H7 (cell line): ENCODE results near the gene GRIN2D. TPM values are rescaled to one million over a fixed set of nuclear protein-coding genes. Genes with fewer than 3 reads are reported as not detected.
"Not testable (repeated sequence)": the region's sequence is repeated elsewhere in the genome, so short reads cannot be mapped to it uniquely, and the experiment has no call there.

Experiments used
- DNase-seq: peaks from one replicate; pipeline ENCODE4 v3.0.0; 2012
- H3K27me3 ChIP-seq: 2 replicates; pipeline ENCODE4 v1.6.0; 2011; ENCODE audit warnings: mild to moderate bottlenecking, low read length; ENCODE audit not compliant: control insufficient read depth, insufficient read depth
- H3K36me3 ChIP-seq: replicated peaks from 2 replicates; pipeline ENCODE4 v1.5.1; 2011; ENCODE audit warnings: low read length; ENCODE audit not compliant: control insufficient read depth, insufficient read depth
- H3K4me3 ChIP-seq: 2 replicates; pipeline ENCODE4 v1.5.1; 2011; ENCODE audit warnings: low read depth, mild to moderate bottlenecking, control low read depth, low read length, moderate library complexity; ENCODE audit not compliant: insufficient read depth
- total RNA-seq: library from RNA; depleted of rRNA; stranded (reverse); fragments of >200 nt; shearing (Covaris generic); gene quantifications from 2 replicates; pipeline ENCODE4 v1.2.3, GENCODE V29; 2014

GRIN2D gene
- total RNA-seq, 1 experiment from 2014 or later, result 4.8 TPM

DNA sequence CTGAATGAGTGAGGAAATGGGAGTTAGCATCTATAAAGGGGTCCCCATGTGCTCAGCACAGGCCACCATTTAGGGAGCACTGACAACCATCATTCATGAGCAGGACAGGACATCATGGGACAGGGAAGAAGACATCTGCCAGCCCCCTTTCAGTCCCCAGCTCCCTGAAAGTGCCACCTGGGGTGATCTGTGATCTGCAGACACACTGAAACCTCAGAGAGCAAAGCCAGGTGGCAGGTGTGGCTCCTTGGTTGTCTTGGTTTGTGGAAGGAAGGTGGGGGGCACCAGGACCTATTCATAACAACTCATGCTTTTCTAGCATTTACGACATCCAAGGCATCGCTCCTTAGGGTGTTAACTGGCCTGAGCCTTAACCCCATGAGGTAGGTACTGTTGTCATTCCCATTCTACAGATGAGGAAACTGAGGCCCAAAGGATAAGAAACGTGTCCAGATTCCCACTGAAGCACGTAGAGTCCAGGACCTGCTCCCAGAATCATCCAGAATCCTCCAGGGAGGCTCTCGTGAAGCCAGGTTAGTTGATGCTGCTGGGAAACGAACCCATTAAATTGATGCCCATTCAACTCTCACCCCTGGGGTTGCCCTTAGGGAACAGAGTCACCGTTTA is 7.9 kb upstream of the GRIN2D start:
- Histone ChIP-seq H3K27me3 (no peaks in the 10 kb centered on the region), H3K36me3 (peaks cover 46% of the 10 kb centered on the region), H3K4me3 (no peak overlapping the region)
- DNase-seq, result no peak

- Histone ChIP-seq H3K36me3 (peaks cover 46% of the 10 kb centered on the region), H3K27me3 (no peaks in the 10 kb centered on the region), H3K4me3 (no peak overlapping the region)
- DNase-seq, result no peak
Observed at GRCh38 chr19:48386981-48387380, 6.5 kb upstream of the GRIN2D start.

DNA sequence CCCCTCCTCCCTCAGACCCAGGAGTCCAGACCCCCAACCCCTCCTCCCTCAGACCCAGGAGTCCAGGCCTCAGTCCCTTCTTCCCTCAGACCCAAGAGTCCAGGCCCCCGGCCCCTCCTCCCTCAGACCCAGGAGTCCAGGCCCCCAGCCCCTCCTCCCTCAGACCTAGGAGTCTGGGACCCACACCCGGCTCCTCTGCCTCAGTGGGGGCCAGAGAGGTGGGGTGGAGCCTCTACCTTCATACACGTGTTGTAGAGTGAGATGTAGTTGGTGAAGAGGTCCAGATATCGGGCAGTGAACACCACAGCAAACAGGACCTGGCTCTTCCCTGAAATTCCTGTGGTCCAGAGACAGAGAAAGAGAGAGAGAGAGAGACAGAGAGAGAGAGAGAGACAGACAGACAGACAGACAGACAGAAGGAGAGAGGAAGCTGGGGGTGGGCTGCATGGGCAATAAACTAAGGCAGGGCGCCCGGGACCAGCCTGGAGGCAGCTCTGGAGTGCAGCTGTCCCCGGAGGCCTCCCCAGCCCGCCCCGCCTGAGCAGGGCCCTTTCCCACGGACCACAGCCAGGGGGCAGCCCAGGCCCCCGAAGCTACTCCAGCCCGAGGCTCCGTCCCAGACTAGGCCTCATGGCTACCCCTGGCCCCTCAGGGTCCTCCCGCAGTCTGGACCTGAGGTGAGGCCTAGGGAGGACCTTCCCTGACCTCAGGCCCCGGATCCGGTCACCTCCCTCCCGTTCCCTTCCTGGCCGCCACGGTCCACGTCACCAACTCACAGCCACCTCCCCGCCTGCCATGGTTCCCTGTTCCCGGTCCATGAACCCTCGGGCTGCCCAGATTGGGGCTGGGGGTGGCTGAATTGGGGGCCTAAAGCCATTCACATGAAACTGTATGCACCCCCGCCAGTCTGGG is 3.0 kb upstream of the GRIN2D start:
- peak overlapping the region; percentile 96 for H3K4me3 ChIP-seq

GRCh38 chr19:48391100-48392005 is 2.1 kb upstream of the GRIN2D start, which contains the start of gene KDELR1:
Gene KDELR1 (minus strand): TSS chr19:48391551. CDS start chr19:48391358, 193 bp downstream.
- peak within 1 kb of the TSS; percentile 96 for H3K4me3 ChIP-seq
- peak; percentile 98 for DNase-seq

More for the DNA sequence above, 3.0 kb upstream of the GRIN2D start:
- H3K36me3 ChIP-seq, result peaks cover 26% of the 10 kb centered on the region
- peak; percentile 92 for DNase-seq
- H3K27me3 ChIP-seq, result peaks cover 26% of the 10 kb centered on the region

DNA sequence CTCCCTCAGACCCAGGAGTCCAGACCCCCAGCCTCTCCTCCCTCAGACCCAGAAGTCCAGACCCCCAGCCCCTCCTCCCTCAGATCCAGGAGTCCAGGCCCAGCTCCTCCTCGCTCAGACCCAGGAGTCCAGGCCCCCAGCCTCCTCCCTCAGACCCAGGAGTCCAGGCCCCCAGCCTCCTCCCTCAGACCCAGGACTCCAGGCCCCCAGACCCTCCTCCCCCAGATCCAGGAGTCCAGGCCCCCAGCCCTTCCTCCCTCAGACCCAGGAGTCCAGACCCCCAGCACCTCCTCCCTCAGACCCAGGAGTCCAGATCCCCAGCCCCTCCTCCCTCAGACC is 1.5 kb upstream of the GRIN2D start:
- H3K4me3 ChIP-seq, DNase-seq: not testable (repeated sequence)
- H3K36me3 ChIP-seq, result peaks cover 17% of the 10 kb centered on the region
- H3K27me3 ChIP-seq, result peaks cover 42% of the 10 kb centered on the region

More at GRCh38 chr19:48391100-48392005, 2.1 kb upstream of the GRIN2D start, which contains the start of gene KDELR1:
- Histone ChIP-seq H3K27me3 (peaks cover 35% of the 10 kb centered on the region), H3K36me3 (peaks cover 21% of the 10 kb centered on the region)

DNA sequence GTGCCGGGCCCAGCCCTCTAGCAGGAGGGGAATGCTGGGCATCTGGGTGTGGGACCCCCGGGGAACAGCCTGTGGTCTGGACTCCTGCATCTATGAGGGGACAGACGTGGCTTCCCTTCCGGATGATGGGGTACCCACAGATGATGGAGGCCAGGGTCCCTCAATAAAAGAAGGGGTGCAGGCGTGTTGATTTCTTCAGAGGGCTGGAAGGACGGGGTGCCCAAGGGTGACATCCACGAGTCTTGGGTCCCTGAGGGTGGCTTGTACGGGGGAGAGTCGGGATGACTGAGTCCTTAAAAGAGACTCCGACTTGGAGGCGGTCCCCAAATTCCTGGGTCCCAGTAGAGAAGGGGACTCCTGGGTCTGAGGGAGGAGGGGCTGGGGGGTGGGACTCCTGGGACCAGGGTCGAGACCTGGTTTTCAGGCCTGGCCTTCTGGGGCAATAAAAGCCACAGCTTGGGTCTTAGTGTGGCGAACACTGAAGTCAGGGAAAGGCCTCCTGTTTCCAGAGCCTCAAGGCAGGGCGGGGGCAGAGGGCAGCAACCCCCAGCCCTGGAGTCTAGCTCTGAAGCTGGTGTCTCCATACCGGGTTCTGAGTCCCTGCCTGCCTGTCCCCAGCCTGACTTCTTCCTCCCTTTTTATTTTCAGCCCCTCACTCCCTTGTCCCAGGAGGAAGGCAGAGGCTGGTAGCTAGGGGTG is 459 bp upstream of the GRIN2D start:
- Histone ChIP-seq H3K36me3 (peaks cover 10% of the 10 kb centered on the region), H3K27me3 (peaks cover 52% of the 10 kb centered on the region), H3K4me3 (peak overlapping the region; percentile 46)
- DNase-seq, result peak; percentile 49

- H3K27me3 ChIP-seq, result peaks cover 53% of the 10 kb centered on the region
- H3K4me3 ChIP-seq, result peak overlapping the region; percentile 46
- H3K36me3 ChIP-seq, result 0 out of 2 replicates have a peak, but pooled peaks cover under 1% of the 10 kb centered on the region
- peak; percentile 74 for DNase-seq
Observed at GRCh38 chr19:48394331-48395169, 1.1 kb downstream of the GRIN2D start.

GRCh38 chr19:48395170-48395455 is 1.6 kb downstream of the GRIN2D start:
- no peaks in the 10 kb centered on the region for H3K36me3 ChIP-seq
- H3K27me3 ChIP-seq, result peaks cover 53% of the 10 kb centered on the region
- H3K4me3 ChIP-seq, result peak overlapping the region; percentile 46; the same call in 1 of the 2 replicates
- DNase-seq, result peak; percentile 64

- peak; percentile 40 for DNase-seq
- no peaks in the 10 kb centered on the region for H3K36me3 ChIP-seq
- H3K27me3 ChIP-seq, result peaks cover 53% of the 10 kb centered on the region
- H3K4me3 ChIP-seq, result peak overlapping the region; percentile 10; the same call in 1 of the 2 replicates
Observed at GRCh38 chr19:48395499-48395898, 2.0 kb downstream of the GRIN2D start.

DNA sequence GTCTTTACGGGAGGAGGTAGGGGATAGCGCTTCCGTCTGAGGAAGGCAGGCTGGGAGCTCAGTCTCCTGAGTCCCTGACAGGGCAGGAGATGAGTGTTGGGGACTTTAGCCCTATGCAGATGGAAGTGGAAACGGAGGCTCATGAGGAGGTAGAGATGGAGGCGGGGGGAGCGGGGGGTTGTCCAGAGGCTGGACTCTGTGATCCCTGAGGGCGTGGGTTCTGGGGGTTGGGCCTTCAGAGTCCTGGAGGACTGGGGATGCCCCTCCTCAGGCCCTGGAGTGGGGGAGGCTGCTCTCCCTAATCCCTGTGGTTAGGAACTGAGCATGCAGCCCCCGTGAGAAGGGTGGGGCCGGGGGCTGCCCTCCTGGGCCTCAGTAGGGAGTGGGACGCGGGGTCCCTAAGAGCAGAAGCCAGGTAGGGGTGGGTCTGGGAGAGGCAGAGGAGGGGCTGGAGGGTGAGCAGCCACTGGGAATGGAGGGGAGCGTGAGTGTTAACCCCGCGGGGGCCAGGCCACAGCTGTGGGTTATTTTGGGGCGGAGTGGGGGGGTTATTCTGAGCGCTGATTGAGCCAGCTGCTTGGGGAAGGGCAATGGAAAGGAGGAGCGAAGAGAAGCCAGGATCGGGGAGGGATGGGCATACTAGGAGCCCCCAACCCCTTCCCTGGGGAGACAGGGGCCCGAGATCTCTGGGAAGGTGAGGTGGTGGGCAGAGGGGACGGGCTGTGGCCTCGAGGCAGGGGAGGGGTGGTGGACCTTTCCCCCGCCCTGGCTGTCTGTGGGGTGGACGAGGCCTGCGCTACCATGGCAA is 2.8 kb downstream of the GRIN2D start:
- H3K36me3 ChIP-seq, result no peaks in the 10 kb centered on the region
- peak; percentile 74 for DNase-seq
- H3K4me3 ChIP-seq, result no peak overlapping the region; the same call in 1 of the 2 replicates
- H3K27me3 ChIP-seq, result peaks cover 53% of the 10 kb centered on the region

- no peak for DNase-seq
- H3K36me3 ChIP-seq, result no peaks in the 10 kb centered on the region
- peaks cover 53% of the 10 kb centered on the region for H3K27me3 ChIP-seq
- no peak overlapping the region for H3K4me3 ChIP-seq
Observed at GRCh38 chr19:48396824-48397176, 3.3 kb downstream of the GRIN2D start.

DNA sequence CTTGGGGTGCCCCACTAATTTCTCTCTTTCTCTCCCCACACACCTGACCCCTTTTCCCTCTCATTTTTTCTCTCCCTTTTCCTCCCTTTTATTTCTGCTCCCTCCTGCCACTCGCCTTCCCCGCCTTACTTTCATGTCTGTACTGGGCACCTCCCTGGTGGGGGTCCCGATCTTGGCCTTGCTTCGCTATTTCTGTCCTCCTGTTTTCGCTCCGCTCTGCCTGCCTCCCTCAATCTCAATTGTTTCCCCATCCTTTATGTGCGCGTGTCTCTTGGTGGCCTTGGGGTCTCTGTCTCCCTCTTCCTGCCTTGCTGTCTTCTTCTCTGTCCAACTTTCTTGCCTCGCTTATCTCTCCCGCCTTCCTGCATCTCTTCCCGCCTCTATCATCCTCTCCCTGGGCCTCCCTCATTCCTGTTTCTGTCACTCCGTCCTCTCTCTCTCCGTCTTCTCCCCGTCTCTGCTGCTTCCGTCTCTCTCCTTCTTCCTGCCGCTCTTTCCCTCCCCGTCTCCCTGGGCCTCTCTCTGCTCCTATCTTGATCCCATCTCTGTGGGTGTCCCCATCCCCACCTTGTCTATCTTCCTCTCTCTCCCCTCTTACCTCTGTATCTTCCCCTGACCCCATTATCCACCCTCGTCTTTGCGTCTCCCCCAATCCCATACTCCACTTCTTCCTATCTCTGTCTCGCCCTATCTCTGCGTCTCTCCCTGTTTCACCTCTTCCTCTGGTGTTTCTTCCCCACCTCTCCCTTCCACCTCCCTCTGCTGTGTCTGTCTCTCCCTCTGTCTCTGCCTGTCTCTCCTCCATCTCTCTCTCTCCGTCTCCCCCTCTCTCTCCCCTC is 4.0 kb downstream of the GRIN2D start:
- peaks cover 53% of the 10 kb centered on the region for H3K27me3 ChIP-seq
- peak; percentile 37 for DNase-seq
- peak overlapping the region; percentile 54; the same call in 1 of the 2 replicates for H3K4me3 ChIP-seq
- no peaks in the 10 kb centered on the region for H3K36me3 ChIP-seq
